ENCODE measurements around the gene DISP2.

DNA sequence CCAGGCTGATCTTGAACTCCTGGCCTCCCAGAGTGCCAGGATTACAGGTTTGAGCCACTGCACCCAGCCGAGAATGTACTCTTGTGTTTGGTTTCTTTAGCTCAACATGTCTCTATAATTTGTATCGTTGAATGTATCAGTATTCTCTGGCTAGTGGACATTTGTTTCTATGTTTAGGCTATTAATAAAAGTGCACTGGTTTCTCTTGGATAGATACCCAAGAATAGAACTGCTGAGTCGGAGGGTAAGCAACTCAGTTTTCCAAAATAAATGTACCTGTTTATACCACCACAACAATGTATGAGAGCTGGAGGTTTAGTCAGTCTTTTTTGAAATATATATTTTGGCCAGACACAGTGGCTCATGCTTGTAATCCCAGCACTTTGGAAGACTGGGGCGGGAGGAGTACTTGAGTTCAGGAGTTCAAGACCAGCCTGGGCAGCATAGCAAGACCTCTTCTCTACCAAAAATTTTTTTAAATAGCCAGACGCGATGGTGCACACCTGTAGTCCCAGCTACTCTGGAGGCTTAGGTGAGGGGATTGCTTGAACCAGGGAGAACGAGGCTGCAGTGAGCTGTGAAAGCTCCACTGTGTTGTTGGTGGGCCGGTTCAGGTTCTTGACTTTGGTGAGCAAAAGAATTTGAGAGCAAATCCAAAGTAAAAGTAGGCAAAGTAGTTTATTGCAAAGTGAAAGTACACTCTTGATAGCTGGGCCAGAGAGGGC is 39.8 kb downstream of the DISP2 start:
- TF ChIP-seq, protein P1, sequence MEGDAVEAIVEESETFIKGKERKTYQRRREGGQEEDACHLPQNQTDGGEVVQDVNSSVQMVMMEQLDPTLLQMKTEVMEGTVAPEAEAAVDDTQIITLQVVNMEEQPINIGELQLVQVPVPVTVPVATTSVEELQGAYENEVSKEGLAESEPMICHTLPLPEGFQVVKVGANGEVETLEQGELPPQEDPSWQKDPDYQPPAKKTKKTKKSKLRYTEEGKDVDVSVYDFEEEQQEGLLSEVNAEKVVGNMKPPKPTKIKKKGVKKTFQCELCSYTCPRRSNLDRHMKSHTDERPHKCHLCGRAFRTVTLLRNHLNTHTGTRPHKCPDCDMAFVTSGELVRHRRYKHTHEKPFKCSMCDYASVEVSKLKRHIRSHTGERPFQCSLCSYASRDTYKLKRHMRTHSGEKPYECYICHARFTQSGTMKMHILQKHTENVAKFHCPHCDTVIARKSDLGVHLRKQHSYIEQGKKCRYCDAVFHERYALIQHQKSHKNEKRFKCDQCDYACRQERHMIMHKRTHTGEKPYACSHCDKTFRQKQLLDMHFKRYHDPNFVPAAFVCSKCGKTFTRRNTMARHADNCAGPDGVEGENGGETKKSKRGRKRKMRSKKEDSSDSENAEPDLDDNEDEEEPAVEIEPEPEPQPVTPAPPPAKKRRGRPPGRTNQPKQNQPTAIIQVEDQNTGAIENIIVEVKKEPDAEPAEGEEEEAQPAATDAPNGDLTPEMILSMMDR (conservative IDR thresholded peaks at IDR 0.05), result no peak
- TF ChIP-seq ZFX (IDR thresholded peaks at IDR 0.05), result no peak

All from C4-2B (cell line).